ENCODE data around the gene CEP112. TPM values are rescaled to one million over a fixed set of nuclear protein-coding genes. Genes with fewer than 3 reads are reported as not detected.

CEP112 gene
- total and polyA plus RNA-seq, 2 experiments from 2014 or later: 4.0 to 4.3 TPM

DNA sequence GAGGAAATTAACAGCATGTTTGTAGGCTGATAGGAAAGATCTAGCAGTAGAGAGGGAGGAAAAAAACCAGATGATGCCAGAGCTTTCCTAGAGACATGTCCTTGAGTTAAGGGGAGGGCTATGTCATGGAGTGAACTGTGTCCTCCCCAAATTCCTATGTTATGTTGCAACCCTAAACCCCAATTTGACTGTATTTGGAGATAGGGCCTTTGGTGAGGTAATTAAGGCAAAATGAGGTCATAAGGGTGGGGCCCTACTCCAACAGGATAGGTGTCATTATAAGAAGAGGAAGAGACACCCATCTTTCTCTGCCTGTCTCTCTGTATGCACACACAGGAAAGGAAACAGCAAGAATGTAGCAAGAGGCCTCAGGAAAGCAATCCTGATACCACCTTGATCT, 435.2 kb downstream of the CEP112 start:
- no peak overlapping the region for H3K4me2 ChIP-seq
- Mint-ChIP-seq H3K4me3 (no peak overlapping the region), H3K4me1 (no peaks in the 10 kb centered on the region), H3K27me3 (ENCODE audit: insufficient read depth, low read depth, poor library complexity) (peaks cover 2% of the 10 kb centered on the region), H3K27ac (no peak overlapping the region), H3K9me3 (no peaks in the 10 kb centered on the region), H3K36me3 (ENCODE audit: low read depth) (no peaks in the 10 kb centered on the region)
- no peaks in the 10 kb centered on the region for H3K9me2 ChIP-seq (ENCODE audit: insufficient read depth)
- no peaks in the 10 kb centered on the region for H3K27me3 ChIP-seq (ENCODE audit: insufficient read depth)
- H2AFZ ChIP-seq: no peak overlapping the region
- H3K36me3 ChIP-seq (ENCODE audit: insufficient read depth): no peaks in the 10 kb centered on the region
- H3F3A ChIP-seq (replicated peaks; ENCODE audit: low read depth): no peaks in the 10 kb centered on the region
- TF ChIP-seq, protein P1, sequence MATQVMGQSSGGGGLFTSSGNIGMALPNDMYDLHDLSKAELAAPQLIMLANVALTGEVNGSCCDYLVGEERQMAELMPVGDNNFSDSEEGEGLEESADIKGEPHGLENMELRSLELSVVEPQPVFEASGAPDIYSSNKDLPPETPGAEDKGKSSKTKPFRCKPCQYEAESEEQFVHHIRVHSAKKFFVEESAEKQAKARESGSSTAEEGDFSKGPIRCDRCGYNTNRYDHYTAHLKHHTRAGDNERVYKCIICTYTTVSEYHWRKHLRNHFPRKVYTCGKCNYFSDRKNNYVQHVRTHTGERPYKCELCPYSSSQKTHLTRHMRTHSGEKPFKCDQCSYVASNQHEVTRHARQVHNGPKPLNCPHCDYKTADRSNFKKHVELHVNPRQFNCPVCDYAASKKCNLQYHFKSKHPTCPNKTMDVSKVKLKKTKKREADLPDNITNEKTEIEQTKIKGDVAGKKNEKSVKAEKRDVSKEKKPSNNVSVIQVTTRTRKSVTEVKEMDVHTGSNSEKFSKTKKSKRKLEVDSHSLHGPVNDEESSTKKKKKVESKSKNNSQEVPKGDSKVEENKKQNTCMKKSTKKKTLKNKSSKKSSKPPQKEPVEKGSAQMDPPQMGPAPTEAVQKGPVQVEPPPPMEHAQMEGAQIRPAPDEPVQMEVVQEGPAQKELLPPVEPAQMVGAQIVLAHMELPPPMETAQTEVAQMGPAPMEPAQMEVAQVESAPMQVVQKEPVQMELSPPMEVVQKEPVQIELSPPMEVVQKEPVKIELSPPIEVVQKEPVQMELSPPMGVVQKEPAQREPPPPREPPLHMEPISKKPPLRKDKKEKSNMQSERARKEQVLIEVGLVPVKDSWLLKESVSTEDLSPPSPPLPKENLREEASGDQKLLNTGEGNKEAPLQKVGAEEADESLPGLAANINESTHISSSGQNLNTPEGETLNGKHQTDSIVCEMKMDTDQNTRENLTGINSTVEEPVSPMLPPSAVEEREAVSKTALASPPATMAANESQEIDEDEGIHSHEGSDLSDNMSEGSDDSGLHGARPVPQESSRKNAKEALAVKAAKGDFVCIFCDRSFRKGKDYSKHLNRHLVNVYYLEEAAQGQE (IDR thresholded peaks at IDR 0.05; ENCODE audit: unreplicated experiment): no peak
- TF ChIP-seq EZH2 (IDR thresholded peaks at IDR 0.05; ENCODE audit: low read depth, unreplicated experiment) (no peak), NANOG (IDR thresholded peaks at IDR 0.05; ENCODE audit: borderline replicate concordance) (no peak), ZNF331 (CRISPR knock-in tag; IDR thresholded peaks at IDR 0.05; ENCODE audit: low read depth) (no peak), JUNB (IDR thresholded peaks at IDR 0.05; ENCODE audit: unreplicated experiment) (no peak), POLR2AphosphoS5 (IDR thresholded peaks at IDR 0.05; ENCODE audit: low read depth) (no peak), CREB1 (CRISPR knock-in tag; IDR thresholded peaks at IDR 0.05; ENCODE audit: low read depth) (no peak), EZH2phosphoT487 (IDR thresholded peaks at IDR 0.05; ENCODE audit: unreplicated experiment) (no peak), ZNF114 (CRISPR knock-in tag; IDR thresholded peaks at IDR 0.05) (no peak), STAT1 (IDR thresholded peaks at IDR 0.05; ENCODE audit: unreplicated experiment) (no peak)
- TF ChIP-seq, protein P2, sequence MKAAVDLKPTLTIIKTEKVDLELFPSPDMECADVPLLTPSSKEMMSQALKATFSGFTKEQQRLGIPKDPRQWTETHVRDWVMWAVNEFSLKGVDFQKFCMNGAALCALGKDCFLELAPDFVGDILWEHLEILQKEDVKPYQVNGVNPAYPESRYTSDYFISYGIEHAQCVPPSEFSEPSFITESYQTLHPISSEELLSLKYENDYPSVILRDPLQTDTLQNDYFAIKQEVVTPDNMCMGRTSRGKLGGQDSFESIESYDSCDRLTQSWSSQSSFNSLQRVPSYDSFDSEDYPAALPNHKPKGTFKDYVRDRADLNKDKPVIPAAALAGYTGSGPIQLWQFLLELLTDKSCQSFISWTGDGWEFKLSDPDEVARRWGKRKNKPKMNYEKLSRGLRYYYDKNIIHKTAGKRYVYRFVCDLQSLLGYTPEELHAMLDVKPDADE (IDR thresholded peaks at IDR 0.05): no peak
- TF ChIP-seq, protein P3, sequence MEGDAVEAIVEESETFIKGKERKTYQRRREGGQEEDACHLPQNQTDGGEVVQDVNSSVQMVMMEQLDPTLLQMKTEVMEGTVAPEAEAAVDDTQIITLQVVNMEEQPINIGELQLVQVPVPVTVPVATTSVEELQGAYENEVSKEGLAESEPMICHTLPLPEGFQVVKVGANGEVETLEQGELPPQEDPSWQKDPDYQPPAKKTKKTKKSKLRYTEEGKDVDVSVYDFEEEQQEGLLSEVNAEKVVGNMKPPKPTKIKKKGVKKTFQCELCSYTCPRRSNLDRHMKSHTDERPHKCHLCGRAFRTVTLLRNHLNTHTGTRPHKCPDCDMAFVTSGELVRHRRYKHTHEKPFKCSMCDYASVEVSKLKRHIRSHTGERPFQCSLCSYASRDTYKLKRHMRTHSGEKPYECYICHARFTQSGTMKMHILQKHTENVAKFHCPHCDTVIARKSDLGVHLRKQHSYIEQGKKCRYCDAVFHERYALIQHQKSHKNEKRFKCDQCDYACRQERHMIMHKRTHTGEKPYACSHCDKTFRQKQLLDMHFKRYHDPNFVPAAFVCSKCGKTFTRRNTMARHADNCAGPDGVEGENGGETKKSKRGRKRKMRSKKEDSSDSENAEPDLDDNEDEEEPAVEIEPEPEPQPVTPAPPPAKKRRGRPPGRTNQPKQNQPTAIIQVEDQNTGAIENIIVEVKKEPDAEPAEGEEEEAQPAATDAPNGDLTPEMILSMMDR (conservative IDR thresholded peaks at IDR 0.05; ENCODE audit: low read depth in 2 of 2): no peak
- TF ChIP-seq, protein P4, sequence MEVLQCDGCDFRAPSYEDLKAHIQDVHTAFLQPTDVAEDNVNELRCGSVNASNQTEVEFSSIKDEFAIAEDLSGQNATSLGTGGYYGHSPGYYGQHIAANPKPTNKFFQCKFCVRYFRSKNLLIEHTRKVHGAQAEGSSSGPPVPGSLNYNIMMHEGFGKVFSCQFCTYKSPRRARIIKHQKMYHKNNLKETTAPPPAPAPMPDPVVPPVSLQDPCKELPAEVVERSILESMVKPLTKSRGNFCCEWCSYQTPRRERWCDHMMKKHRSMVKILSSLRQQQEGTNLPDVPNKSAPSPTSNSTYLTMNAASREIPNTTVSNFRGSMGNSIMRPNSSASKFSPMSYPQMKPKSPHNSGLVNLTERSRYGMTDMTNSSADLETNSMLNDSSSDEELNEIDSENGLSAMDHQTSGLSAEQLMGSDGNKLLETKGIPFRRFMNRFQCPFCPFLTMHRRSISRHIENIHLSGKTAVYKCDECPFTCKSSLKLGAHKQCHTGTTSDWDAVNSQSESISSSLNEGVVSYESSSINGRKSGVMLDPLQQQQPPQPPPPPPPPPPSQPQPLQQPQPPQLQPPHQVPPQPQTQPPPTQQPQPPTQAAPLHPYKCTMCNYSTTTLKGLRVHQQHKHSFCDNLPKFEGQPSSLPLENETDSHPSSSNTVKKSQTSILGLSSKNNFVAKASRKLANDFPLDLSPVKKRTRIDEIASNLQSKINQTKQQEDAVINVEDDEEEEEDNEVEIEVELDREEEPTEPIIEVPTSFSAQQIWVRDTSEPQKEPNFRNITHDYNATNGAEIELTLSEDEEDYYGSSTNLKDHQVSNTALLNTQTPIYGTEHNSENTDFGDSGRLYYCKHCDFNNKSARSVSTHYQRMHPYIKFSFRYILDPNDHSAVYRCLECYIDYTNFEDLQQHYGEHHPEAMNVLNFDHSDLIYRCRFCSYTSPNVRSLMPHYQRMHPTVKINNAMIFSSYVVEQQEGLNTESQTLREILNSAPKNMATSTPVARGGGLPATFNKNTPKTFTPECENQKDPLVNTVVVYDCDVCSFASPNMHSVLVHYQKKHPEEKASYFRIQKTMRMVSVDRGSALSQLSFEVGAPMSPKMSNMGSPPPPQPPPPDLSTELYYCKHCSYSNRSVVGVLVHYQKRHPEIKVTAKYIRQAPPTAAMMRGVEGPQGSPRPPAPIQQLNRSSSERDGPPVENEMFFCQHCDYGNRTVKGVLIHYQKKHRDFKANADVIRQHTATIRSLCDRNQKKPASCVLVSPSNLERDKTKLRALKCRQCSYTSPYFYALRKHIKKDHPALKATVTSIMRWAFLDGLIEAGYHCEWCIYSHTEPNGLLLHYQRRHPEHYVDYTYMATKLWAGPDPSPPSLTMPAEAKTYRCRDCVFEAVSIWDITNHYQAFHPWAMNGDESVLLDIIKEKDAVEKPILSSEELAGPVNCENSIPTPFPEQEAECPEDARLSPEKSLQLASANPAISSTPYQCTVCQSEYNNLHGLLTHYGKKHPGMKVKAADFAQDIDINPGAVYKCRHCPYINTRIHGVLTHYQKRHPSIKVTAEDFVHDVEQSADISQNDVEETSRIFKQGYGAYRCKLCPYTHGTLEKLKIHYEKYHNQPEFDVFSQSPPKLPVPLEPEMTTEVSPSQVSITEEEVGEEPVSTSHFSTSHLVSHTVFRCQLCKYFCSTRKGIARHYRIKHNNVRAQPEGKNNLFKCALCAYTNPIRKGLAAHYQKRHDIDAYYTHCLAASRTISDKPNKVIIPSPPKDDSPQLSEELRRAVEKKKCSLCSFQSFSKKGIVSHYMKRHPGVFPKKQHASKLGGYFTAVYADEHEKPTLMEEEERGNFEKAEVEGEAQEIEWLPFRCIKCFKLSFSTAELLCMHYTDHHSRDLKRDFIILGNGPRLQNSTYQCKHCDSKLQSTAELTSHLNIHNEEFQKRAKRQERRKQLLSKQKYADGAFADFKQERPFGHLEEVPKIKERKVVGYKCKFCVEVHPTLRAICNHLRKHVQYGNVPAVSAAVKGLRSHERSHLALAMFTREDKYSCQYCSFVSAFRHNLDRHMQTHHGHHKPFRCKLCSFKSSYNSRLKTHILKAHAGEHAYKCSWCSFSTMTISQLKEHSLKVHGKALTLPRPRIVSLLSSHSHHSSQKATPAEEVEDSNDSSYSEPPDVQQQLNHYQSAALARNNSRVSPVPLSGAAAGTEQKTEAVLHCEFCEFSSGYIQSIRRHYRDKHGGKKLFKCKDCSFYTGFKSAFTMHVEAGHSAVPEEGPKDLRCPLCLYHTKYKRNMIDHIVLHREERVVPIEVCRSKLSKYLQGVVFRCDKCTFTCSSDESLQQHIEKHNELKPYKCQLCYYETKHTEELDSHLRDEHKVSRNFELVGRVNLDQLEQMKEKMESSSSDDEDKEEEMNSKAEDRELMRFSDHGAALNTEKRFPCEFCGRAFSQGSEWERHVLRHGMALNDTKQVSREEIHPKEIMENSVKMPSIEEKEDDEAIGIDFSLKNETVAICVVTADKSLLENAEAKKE (CRISPR knock-in tag; IDR thresholded peaks at IDR 0.05): no peak
- no peak overlapping the region for H3K4me3 ChIP-seq
- no peak for DNase-seq (ENCODE audit: low spot score)
- no peaks in the 10 kb centered on the region for H4K20me1 ChIP-seq (replicated peaks; ENCODE audit: insufficient read depth)
- no peaks in the 10 kb centered on the region; the same call in 1 of the 2 replicates for H3K4me1 ChIP-seq (ENCODE audit: insufficient read depth)
- ATAC-seq: no peak
- no peaks in the 10 kb centered on the region for H3K79me2 ChIP-seq (replicated peaks; ENCODE audit: insufficient read depth)
- H3K27ac ChIP-seq (ENCODE audit: low read depth): no peak overlapping the region
